ENCODE measurements around the gene HUS1B.
"Not testable (repeated sequence)": the region's sequence is repeated elsewhere in the genome, so short reads cannot be mapped to it uniquely, and the experiment has no call there.

Gene HUS1B

GRCh38 chr6:656460-657252 lies at the start of gene HUS1B:
Gene HUS1B (minus strand): TSS chr6:657100. CDS start chr6:656944, 156 bp downstream.
- peaks cover 41% of the 10 kb centered on the region for H3K4me1 ChIP-seq (ENCODE audit: control insufficient read depth, insufficient read depth, low read length)
- H3K9ac ChIP-seq (ENCODE audit: low read length) = no peak within 1 kb of the TSS
- H3K9me3 ChIP-seq (ENCODE audit: control insufficient read depth, insufficient read depth, low read depth, low read length) = no peaks in the 10 kb centered on the region
- H3K36me3 ChIP-seq (ENCODE audit: control insufficient read depth, insufficient read depth, low read length) = peaks cover 7% of the 10 kb centered on the region
- H3K27ac ChIP-seq (ENCODE audit: low read depth, low read length) = no peak within 1 kb of the TSS
- H3K4me3 ChIP-seq (ENCODE audit: low read depth, low read length) = no peak within 1 kb of the TSS
- H3K27me3 ChIP-seq (ENCODE audit: control insufficient read depth, insufficient read depth, low read length) = no peaks in the 10 kb centered on the region

GRCh38 chr6:706146-706545 lies 49.2 kb upstream of the HUS1B start:
- no peaks in the 10 kb centered on the region for H3K36me3 ChIP-seq (ENCODE audit: control insufficient read depth, insufficient read depth, low read length)
- no peaks in the 10 kb centered on the region for H3K9me3 ChIP-seq (ENCODE audit: control insufficient read depth, insufficient read depth, low read depth, low read length)
- H3K27ac ChIP-seq (ENCODE audit: low read depth, low read length) = no peak overlapping the region
- H3K4me1 ChIP-seq (ENCODE audit: control insufficient read depth, insufficient read depth, low read length) = peaks cover 34% of the 10 kb centered on the region
- no peak overlapping the region for H3K4me3 ChIP-seq (ENCODE audit: low read depth, low read length)
- H3K27me3 ChIP-seq (ENCODE audit: control insufficient read depth, insufficient read depth, low read length) = peaks cover 6% of the 10 kb centered on the region; the same call in 1 of the 2 replicates
- no peak overlapping the region for H3K9ac ChIP-seq (ENCODE audit: low read length)

GRCh38 chr6:705047-705446 lies 48.1 kb upstream of the HUS1B start:
- no peak overlapping the region for H3K27ac ChIP-seq (ENCODE audit: low read depth, low read length)
- H3K27me3 ChIP-seq (ENCODE audit: control insufficient read depth, insufficient read depth, low read length) = no peaks in the 10 kb centered on the region
- no peak overlapping the region for H3K9ac ChIP-seq (ENCODE audit: low read length)
- H3K36me3 ChIP-seq (ENCODE audit: control insufficient read depth, insufficient read depth, low read length) = no peaks in the 10 kb centered on the region
- H3K4me3 ChIP-seq (ENCODE audit: low read depth, low read length) = no peak overlapping the region
- H3K4me1 ChIP-seq (ENCODE audit: control insufficient read depth, insufficient read depth, low read length) = peaks cover 34% of the 10 kb centered on the region
- no peaks in the 10 kb centered on the region for H3K9me3 ChIP-seq (ENCODE audit: control insufficient read depth, insufficient read depth, low read depth, low read length)

- Histone ChIP-seq H3K9ac (ENCODE audit: low read length) (no peak overlapping the region), H3K9me3 (ENCODE audit: control insufficient read depth, insufficient read depth, low read depth, low read length) (no peaks in the 10 kb centered on the region), H3K27me3 (ENCODE audit: control insufficient read depth, insufficient read depth, low read length) (no peaks in the 10 kb centered on the region), H3K4me3 (ENCODE audit: low read depth, low read length) (no peak overlapping the region), H3K27ac (ENCODE audit: low read depth, low read length) (no peak overlapping the region), H3K36me3 (ENCODE audit: control insufficient read depth, insufficient read depth, low read length) (no peaks in the 10 kb centered on the region), H3K4me1 (ENCODE audit: control insufficient read depth, insufficient read depth, low read length) (peaks cover 34% of the 10 kb centered on the region)
Observed at GRCh38 chr6:704046-704445, 47.1 kb upstream of the HUS1B start.

- H3K4me3 ChIP-seq (ENCODE audit: low read depth, low read length) = no peak overlapping the region
- H3K27ac ChIP-seq (ENCODE audit: low read depth, low read length) = no peak overlapping the region
- no peaks in the 10 kb centered on the region for H3K27me3 ChIP-seq (ENCODE audit: control insufficient read depth, insufficient read depth, low read length)
- H3K9ac ChIP-seq (ENCODE audit: low read length) = no peak overlapping the region
- H3K9me3 ChIP-seq (ENCODE audit: control insufficient read depth, insufficient read depth, low read depth, low read length) = no peaks in the 10 kb centered on the region
- H3K4me1 ChIP-seq (ENCODE audit: control insufficient read depth, insufficient read depth, low read length) = peaks cover 34% of the 10 kb centered on the region
- H3K36me3 ChIP-seq (ENCODE audit: control insufficient read depth, insufficient read depth, low read length) = no peaks in the 10 kb centered on the region
Observed at GRCh38 chr6:703552-703951, 46.7 kb upstream of the HUS1B start.

- Histone ChIP-seq H3K4me1 (ENCODE audit: control insufficient read depth, insufficient read depth, low read length) (peaks cover 20% of the 10 kb centered on the region), H3K9me3 (ENCODE audit: control insufficient read depth, insufficient read depth, low read depth, low read length) (no peaks in the 10 kb centered on the region), H3K27ac (ENCODE audit: low read depth, low read length) (no peak overlapping the region)
Observed at GRCh38 chr6:701700-702479, 45.0 kb upstream of the HUS1B start.

GRCh38 chr6:701215-701614 lies 44.3 kb upstream of the HUS1B start:
- Histone ChIP-seq H3K4me3 (ENCODE audit: low read depth, low read length) (no peak overlapping the region), H3K9ac (ENCODE audit: low read length) (no peak overlapping the region), H3K36me3 (ENCODE audit: control insufficient read depth, insufficient read depth, low read length) (no peaks in the 10 kb centered on the region), H3K4me1 (ENCODE audit: control insufficient read depth, insufficient read depth, low read length) (peaks cover 18% of the 10 kb centered on the region), H3K9me3 (ENCODE audit: control insufficient read depth, insufficient read depth, low read depth, low read length) (no peaks in the 10 kb centered on the region), H3K27me3 (ENCODE audit: control insufficient read depth, insufficient read depth, low read length) (no peaks in the 10 kb centered on the region), H3K27ac (ENCODE audit: low read depth, low read length) (no peak overlapping the region)

More at GRCh38 chr6:701700-702479, 45.0 kb upstream of the HUS1B start:
- no peak overlapping the region for H3K9ac ChIP-seq (ENCODE audit: low read length)
- H3K27me3 ChIP-seq (ENCODE audit: control insufficient read depth, insufficient read depth, low read length) = no peaks in the 10 kb centered on the region
- no peaks in the 10 kb centered on the region for H3K36me3 ChIP-seq (ENCODE audit: control insufficient read depth, insufficient read depth, low read length)
- no peak overlapping the region for H3K4me3 ChIP-seq (ENCODE audit: low read depth, low read length)

- Histone ChIP-seq H3K4me3 (ENCODE audit: low read depth, low read length) (no peak overlapping the region), H3K4me1 (ENCODE audit: control insufficient read depth, insufficient read depth, low read length) (peaks cover 18% of the 10 kb centered on the region), H3K9me3 (ENCODE audit: control insufficient read depth, insufficient read depth, low read depth, low read length) (no peaks in the 10 kb centered on the region), H3K27me3 (ENCODE audit: control insufficient read depth, insufficient read depth, low read length) (no peaks in the 10 kb centered on the region), H3K36me3 (ENCODE audit: control insufficient read depth, insufficient read depth, low read length) (no peaks in the 10 kb centered on the region), H3K27ac (ENCODE audit: low read depth, low read length) (no peak overlapping the region), H3K9ac (ENCODE audit: low read length) (no peak overlapping the region)
Observed at GRCh38 chr6:700490-700889, 43.6 kb upstream of the HUS1B start.

- peaks cover 18% of the 10 kb centered on the region for H3K4me1 ChIP-seq (ENCODE audit: control insufficient read depth, insufficient read depth, low read length)
- H3K27me3 ChIP-seq (ENCODE audit: control insufficient read depth, insufficient read depth, low read length) = no peaks in the 10 kb centered on the region
- no peak overlapping the region for H3K4me3 ChIP-seq (ENCODE audit: low read depth, low read length)
- no peaks in the 10 kb centered on the region for H3K36me3 ChIP-seq (ENCODE audit: control insufficient read depth, insufficient read depth, low read length)
- no peak overlapping the region for H3K9ac ChIP-seq (ENCODE audit: low read length)
- no peak overlapping the region for H3K27ac ChIP-seq (ENCODE audit: low read depth, low read length)
- H3K9me3 ChIP-seq (ENCODE audit: control insufficient read depth, insufficient read depth, low read depth, low read length) = no peaks in the 10 kb centered on the region
Observed at GRCh38 chr6:699319-699718, 42.4 kb upstream of the HUS1B start.

GRCh38 chr6:694431-695126 lies 37.7 kb upstream of the HUS1B start:
- H3K27me3 ChIP-seq (ENCODE audit: control insufficient read depth, insufficient read depth, low read length); H3K9me3 ChIP-seq (ENCODE audit: control insufficient read depth, insufficient read depth, low read depth, low read length); H3K4me1 ChIP-seq (ENCODE audit: control insufficient read depth, insufficient read depth, low read length); H3K27ac ChIP-seq (ENCODE audit: low read depth, low read length); H3K4me3 ChIP-seq (ENCODE audit: low read depth, low read length); H3K9ac ChIP-seq (ENCODE audit: low read length); H3K36me3 ChIP-seq (ENCODE audit: control insufficient read depth, insufficient read depth, low read length): not testable (repeated sequence)

- H3K27ac ChIP-seq (ENCODE audit: low read depth, low read length) = no peak overlapping the region
- H3K4me1 ChIP-seq (ENCODE audit: control insufficient read depth, insufficient read depth, low read length) = peaks cover 9% of the 10 kb centered on the region
- no peaks in the 10 kb centered on the region for H3K9me3 ChIP-seq (ENCODE audit: control insufficient read depth, insufficient read depth, low read depth, low read length)
- H3K36me3 ChIP-seq (ENCODE audit: control insufficient read depth, insufficient read depth, low read length) = 0 out of 2 replicates have a peak, but pooled peaks cover 3% of the 10 kb centered on the region
- no peaks in the 10 kb centered on the region for H3K27me3 ChIP-seq (ENCODE audit: control insufficient read depth, insufficient read depth, low read length)
- no peak overlapping the region for H3K9ac ChIP-seq (ENCODE audit: low read length)
- peak overlapping the region; percentile 85 for H3K4me3 ChIP-seq (ENCODE audit: low read depth, low read length)
Observed at GRCh38 chr6:693723-694009, 36.8 kb upstream of the HUS1B start.

All from HUES6 (cell line).